Heart right ventricle (tissue), 16 donors: ENCODE measurements around the gene MALT1. TPM values are rescaled to one million over a fixed set of nuclear protein-coding genes. Genes with fewer than 3 reads are reported as not detected.

ENCODE experiments used
- ATAC-seq, 8 donors: fragments of 200-7000 bp; cut with Tn5 transposase; one replicate each; pipeline ENCODE4 v1.9.1; 2020; ENCODE audit warnings: mild to moderate bottlenecking in 8 of 8, moderate library complexity in 8 of 8, moderate number of reproducible peaks in 1 of 8
- DNase-seq, 2 donors: peaks; one replicate each; pipeline ENCODE4 v3.0.0-alpha.2; 2020
- H3K27ac ChIP-seq, 10 donors: fragments of 200-600 bp; sonication (generic) in 2 of 10; one replicate each; pipeline versions ENCODE4 v1.5.0 to v1.8.0; 2020 to 2022; ENCODE audit warnings: mild to moderate bottlenecking in 3 of 10
- H3K27me3 ChIP-seq, 7 donors: fragments of 200-600 bp; one replicate each; pipeline ENCODE4 v1.8.0; 2021 to 2022; ENCODE audit warnings: mild to moderate bottlenecking in 2 of 7
- H3K36me3 ChIP-seq, 9 donors: fragments of 200-600 bp; sonication (generic) in 1 of 9; one replicate each; pipeline versions ENCODE4 v1.5.0 to v1.8.0; 2020 to 2022; ENCODE audit warnings: mild to moderate bottlenecking in 2 of 9
- H3K4me1 ChIP-seq, 9 donors: fragments of 200-600 bp; sonication (generic) in 1 of 9; one replicate each; pipeline versions ENCODE4 v1.5.0 to v1.8.0; 2020 to 2022; ENCODE audit warnings: mild to moderate bottlenecking in 4 of 9
- H3K4me3 ChIP-seq, 10 donors: fragments of 200-600 bp; sonication (generic) in 2 of 10; one replicate each; pipeline versions ENCODE4 v1.5.0 to v1.8.0; 2020 to 2022; ENCODE audit warnings: mild to moderate bottlenecking in 7 of 10, moderate library complexity in 2 of 10
- H3K9me3 ChIP-seq, 11 donors: fragments of 200-600 bp in 10 of 11; sonication (generic) in 2 of 11; one replicate each; pipeline versions ENCODE4 v1.5.0 to v1.8.0; 2013 to 2022; ENCODE audit warnings: mild to moderate bottlenecking in 2 of 11, control low read depth in 1 of 11, moderate library complexity in 1 of 11
- WGBS, 2 donors: extraction: QIAGEN DNeasy Blood & Tissue Kit; methylation state at CpG; one replicate each; pipeline ENCODE4 v1.1.7; 2013; ENCODE audit warnings: inconsistent platforms in 1 of 2; 5-methylcytosine and 5-hydroxymethylcytosine counted together
- intact Hi-C, 10 donors: fragments of 100-400 bp; cut with DNase I; formaldehyde crosslinking; loops; one replicate each; pipeline versions ENCODE4 v1.11.1 to v1.14.2; 2022
- polyA plus RNA-seq, 2 donors: library from polyadenylated mRNA; stranded (reverse); fragments of 200-250 nt; gene quantifications; one replicate each; pipeline ENCODE4 v1.2.3, GENCODE V29; 2013
- total RNA-seq, 10 donors: library from RNA; stranded (reverse); fragmentation: NEBNext Ultra II Directional in 3 of 10; extraction: Animal tissue kit (Norgen Biotek cat#: 25700) in 3 of 10; gene quantifications; one replicate each; pipeline versions ENCODE4 v1.2.1 to v1.2.4, GENCODE V29; 2021 to 2023
- TF ChIP-seq, protein P1 (sequence below), 9 donors: fragments of 200-600 bp; sonication (generic) in 2 of 9; IDR thresholded peaks; one replicate each; pipeline versions ENCODE4 v1.5.0 to v1.8.0; 2021 to 2022; ENCODE audit warnings: antibody characterized with exemption in 9 of 9, mild to moderate bottlenecking in 5 of 9, moderate library complexity in 1 of 9
- donor health status: Arrhythmogenic right ventricular cardiomyopathy.
- donor health status: ischemic (EF 13 %, LVEDD 7.1; RV severe dilation, severe dysfunction).
- donor health status: healthy with polysubstance abuse.
- donor health status: DM: no; HTN: yes; CAD: no.
- donor health status: DM: no; HTN: no; CAD: no.
- donor health status: ischemic (EF 25% LVEDD 6.9; RV normal size, moderate dysfunction).
- donor health status: ischemic (EF 25% LVEDD 5.7; RV mildly dilated, moderate dysfunction).
- donor health status: healthy.
- donor health status: DM: yes; HTN: yes; CAD: no.
- donor health status: Ischemic cardiomyopathy.
- donor health status: ischemic (EF 35%, LVEDD 5.7; RV mildly dilated, moderate dysfunction).
- donor health status: nonischemic (EF 11% LVEDD 7.7; RV severe dilation, severe dysfunction).
- donor health status: DM: yes; HTN: yes; CAD: no.
- donor health status: PGD.
- donor health status: ischemic (EF 29% LVEDD 5.4; RV normal size, mild dysfunction).
- donor health status: nonischemic (EF 23%, LVEDD 6.1; RV moderate dilation, normal function).

Gene MALT1
- total and polyA plus RNA-seq, 12 donors = 4.4 to 20.0 (median 10.6) TPM

DNA sequence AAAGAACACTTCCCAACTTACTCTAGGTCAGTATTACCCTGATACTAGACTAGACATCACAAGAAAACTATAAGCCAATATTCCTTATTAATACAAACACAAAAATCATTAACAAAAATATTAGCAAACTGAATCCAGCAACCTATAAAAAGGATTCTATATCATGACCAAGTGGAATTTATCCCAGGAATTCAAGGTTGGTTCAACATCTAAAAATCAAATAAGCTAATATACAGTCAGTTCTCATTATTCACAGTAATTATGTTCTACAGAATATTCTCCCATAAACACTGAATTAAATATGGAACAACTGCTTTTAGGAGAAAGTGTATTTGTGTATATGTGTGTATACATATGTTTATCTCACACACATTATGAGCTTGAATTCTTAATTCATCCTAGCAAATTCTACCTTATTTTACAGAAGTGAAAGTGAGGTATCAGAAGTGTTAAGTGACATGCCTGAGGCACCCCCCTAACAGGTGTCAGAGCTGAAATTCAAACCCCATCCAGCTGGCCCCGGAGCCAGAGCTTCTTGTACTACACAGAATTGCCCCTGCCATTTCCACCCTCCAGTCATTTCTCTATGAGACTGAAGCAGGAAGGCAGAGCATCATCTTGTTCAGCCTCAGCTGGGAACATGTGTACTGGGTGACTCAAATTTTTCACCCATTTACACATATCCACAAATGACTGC, 77.8 kb downstream of the MALT1 start:
- Histone ChIP-seq H3K36me3 (peaks cover 0 to 79% (median 58%) of the 10 kb centered on the region in 9 donors), H3K4me3 (no peak overlapping the region), H3K9me3 (peaks cover 0 to 25% (median 8%) of the 10 kb centered on the region in 11 donors), H3K27ac (no peak overlapping the region), H3K4me1 (peaks cover 0 to under 1% (median 0%) of the 10 kb centered on the region in 9 donors), H3K27me3 (no peaks in the 10 kb centered on the region)
- TF ChIP-seq, protein P1, sequence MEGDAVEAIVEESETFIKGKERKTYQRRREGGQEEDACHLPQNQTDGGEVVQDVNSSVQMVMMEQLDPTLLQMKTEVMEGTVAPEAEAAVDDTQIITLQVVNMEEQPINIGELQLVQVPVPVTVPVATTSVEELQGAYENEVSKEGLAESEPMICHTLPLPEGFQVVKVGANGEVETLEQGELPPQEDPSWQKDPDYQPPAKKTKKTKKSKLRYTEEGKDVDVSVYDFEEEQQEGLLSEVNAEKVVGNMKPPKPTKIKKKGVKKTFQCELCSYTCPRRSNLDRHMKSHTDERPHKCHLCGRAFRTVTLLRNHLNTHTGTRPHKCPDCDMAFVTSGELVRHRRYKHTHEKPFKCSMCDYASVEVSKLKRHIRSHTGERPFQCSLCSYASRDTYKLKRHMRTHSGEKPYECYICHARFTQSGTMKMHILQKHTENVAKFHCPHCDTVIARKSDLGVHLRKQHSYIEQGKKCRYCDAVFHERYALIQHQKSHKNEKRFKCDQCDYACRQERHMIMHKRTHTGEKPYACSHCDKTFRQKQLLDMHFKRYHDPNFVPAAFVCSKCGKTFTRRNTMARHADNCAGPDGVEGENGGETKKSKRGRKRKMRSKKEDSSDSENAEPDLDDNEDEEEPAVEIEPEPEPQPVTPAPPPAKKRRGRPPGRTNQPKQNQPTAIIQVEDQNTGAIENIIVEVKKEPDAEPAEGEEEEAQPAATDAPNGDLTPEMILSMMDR (IDR thresholded peaks at IDR 0.05) = no peak
- ATAC-seq (no peak), DNase-seq (no peak)
- 94 to 95% methylated on average over 1 of the region's 1 CpG for WGBS, 2 donors
- intact Hi-C loops = no loop called here

DNA sequence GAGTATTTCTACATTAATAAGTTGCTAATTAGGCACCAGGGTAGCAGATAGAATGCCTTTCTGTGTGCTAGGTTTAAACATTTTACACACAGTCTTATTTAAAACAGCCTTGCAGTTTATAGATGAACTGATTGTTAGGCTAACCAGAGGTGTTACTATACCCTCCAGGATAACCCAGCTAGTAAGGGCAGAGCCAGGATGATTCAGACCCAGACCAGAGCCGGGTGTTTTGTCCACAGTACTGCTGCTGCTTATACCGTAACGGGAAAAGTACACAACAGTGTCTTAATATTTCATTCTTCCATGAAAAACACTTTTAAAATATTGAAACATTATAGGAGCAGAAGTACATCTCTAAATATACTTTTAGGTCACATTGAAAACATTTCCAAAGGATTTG, 82.7 kb downstream of the MALT1 start:
- intact Hi-C loops = no loop called here
- H3K27ac ChIP-seq = peak overlapping the region in 3 of 10 donors; percentile 2 to 62 (median 62)

DNA sequence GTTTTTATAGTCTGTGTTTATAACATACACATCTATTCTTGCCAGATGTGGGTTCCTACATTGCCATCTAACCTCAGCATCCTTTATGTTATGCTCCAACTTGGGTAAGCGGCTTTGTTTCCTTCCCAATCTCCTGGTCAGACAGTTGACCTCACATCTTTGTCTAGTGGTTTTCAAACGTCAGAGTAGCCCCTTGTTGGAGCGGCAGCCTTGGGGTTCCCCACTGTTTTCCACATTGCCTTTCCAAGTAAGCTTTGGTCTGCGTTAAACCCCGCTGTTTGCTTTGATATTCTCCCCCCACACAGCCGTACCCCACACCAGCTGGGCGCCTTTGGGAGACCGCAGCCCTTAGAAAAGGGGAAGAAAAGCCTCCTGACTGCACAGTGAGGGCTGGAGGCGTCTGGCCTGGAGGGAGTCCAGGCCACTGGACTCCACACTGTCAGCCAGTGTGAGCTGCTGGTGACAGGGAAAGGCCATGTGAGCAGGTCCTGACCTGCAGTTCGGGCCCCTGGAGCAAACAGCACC, 83.3 kb downstream of the MALT1 start:
- peak; percentile 81 to 90 (median 86) for ATAC-seq
- no peak overlapping the region for H3K4me3 ChIP-seq
- peak overlapping the region in 7 of 10 donors; percentile 2 to 65 (median 62) for H3K27ac ChIP-seq
- TF ChIP-seq, protein P1 (IDR thresholded peaks at IDR 0.05) = no peak
- H3K36me3 ChIP-seq = peaks cover 0 to 23% (median 14%) of the 10 kb centered on the region in 9 donors
- intact Hi-C loops = loop anchor here in 1 of 10 donors (5.0 kb wide), 1 partner anchor 77 kb away; no protein-coding TSS in a partner anchor
- H3K4me1 ChIP-seq = peaks cover 0 to 21% (median 15%) of the 10 kb centered on the region in 9 donors
- no peaks in the 10 kb centered on the region for H3K27me3 ChIP-seq
- H3K9me3 ChIP-seq = peaks cover 0 to 4% (median 0%) of the 10 kb centered on the region in 11 donors
- peak; percentile 36 to 43 for DNase-seq
- 46 to 52% methylated on average over 10 of the region's 10 CpGs for WGBS, 2 donors

More for the DNA sequence above, 82.7 kb downstream of the MALT1 start:
- peaks cover 0 to 11% (median under 1%) of the 10 kb centered on the region in 11 donors for H3K9me3 ChIP-seq
- 75 to 85% methylated on average over 3 of the region's 3 CpGs for WGBS, 2 donors
- no peaks in the 10 kb centered on the region for H3K27me3 ChIP-seq
- peaks cover 0 to 29% (median 20%) of the 10 kb centered on the region in 9 donors for H3K36me3 ChIP-seq
- no peak for ATAC-seq
- no peak for DNase-seq
- TF ChIP-seq, protein P1 (IDR thresholded peaks at IDR 0.05) = no peak
- H3K4me3 ChIP-seq = no peak overlapping the region
- peaks cover 0 to 21% (median 15%) of the 10 kb centered on the region in 9 donors for H3K4me1 ChIP-seq

DNA sequence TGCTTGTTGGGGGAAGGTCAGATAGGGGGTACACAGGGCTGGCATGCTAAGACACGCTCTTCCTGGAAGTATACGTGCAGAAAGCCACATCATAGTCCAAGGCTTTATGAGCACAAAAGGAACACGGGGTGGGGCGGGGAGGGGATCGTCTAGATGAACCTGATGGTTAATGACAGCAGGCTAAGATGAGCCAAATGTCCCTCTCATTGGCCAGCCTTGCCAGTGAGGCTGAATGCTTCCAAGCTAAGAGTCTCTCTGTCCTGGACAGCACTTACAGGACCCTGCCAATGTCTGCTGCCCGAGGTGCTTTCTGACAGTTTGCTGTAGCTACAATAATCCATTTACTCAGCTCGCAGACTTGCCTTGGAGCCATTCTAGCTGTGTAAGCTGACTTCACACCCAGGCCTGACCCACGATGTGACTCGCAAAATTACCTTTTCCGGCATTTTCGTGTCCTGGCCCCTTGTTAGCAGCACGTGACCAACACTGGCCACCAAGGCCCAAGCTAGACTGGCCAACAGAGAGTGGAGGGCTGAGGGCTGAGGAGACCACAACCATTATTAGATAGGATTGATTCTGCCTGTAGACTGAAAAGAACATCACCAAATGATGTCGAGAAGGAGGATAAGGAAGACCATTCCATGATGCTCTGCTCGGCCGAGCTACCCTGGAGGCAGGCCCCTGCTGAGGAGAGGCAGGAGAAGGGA, 84.2 kb downstream of the MALT1 start:
- TF ChIP-seq, protein P1 (IDR thresholded peaks at IDR 0.05) = no peak
- Histone ChIP-seq H3K9me3 (no peaks in the 10 kb centered on the region), H3K36me3 (peaks cover 0 to 15% (median 5%) of the 10 kb centered on the region in 9 donors), H3K4me3 (no peak overlapping the region), H3K27ac (peak overlapping the region in 8 of 10 donors; percentile 0 to 65 (median 62)), H3K27me3 (no peaks in the 10 kb centered on the region), H3K4me1 (peaks cover 0 to 21% (median 15%) of the 10 kb centered on the region in 9 donors)
- peak; percentile 54 to 92 (median 74) for ATAC-seq
- intact Hi-C loops = loop anchor here in 1 of 10 donors (5.0 kb wide), 1 partner anchor 78 kb away; no protein-coding TSS in a partner anchor
- DNase-seq = peak; percentile 29 to 32
- WGBS, 2 donors = 65 to 68% methylated on average over 15 of the region's 15 CpGs
